RPMI8226 (cell line): ENCODE results near the gene MRPS22.
"Not testable (repeated sequence)": the region's sequence is repeated elsewhere in the genome, so short reads cannot be mapped to it uniquely, and the experiment has no call there.

ENCODE experiments used
- DNase-seq: peaks from one replicate; pipeline ENCODE4 v3.0.0-alpha.2; 2015

MRPS22 gene

DNA sequence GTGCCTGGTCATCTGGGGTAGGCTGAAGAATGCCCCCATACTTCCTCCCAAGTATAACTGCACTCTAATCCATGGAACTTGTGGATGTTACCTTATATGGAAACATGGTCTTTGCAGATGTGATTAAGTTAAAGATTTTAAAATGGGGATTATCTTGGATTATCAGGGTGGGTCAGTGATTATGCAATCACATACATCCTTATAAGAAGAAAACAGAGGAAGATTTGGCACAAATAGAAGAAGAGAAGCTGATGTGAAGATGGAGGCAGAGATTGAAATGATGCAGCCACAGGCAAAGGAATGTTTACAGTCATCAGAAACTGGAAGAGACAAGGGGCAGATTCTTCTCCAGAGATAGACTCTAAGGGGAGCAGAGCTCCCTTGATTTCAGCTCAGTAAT, 1.8 kb upstream of the MRPS22 start:
- DNase-seq = no peak

DNA sequence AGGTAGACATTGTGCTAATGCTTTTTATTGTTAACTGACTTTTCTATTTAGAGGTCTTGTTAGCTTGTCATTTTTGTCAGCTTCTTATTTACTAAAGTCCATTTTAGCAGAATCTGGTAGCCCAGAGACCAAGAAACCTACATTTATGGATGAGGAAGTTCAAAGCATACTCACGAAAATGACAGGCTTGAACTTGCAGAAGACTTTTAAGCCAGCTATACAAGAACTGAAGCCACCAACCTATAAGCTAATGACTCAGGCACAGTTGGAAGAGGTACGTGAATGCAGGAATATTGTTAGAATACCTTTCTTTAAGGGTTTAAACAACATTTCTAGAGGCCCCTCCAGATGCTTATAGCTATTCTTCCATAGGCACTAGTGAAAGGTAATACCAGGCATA, 3.0 kb downstream of the MRPS22 start:
- no peak for DNase-seq

GRCh38 chr3:139353920-139354556, 10.2 kb downstream of the MRPS22 start:
- DNase-seq = peak; percentile 46

DNA sequence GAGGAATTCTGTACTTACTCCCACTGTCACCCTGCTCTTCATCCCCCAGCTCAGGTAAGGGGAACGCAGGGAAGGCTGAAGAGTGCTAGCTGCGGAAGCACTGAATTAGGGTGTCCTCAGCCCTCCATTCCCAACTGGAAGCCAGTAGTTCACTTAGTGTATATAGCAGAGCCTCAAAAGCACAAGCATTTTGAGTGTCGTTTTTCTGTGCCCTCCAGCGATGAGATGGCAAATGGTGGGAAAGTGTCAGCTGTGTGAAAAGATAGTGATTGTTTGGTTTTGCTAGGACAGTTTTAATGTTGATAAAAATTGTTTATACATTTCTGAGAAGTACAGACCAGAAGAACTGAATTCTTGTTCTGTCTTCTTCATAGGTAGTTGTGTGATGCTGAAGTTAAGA, 10.8 kb downstream of the MRPS22 start:
- DNase-seq = no peak

DNA sequence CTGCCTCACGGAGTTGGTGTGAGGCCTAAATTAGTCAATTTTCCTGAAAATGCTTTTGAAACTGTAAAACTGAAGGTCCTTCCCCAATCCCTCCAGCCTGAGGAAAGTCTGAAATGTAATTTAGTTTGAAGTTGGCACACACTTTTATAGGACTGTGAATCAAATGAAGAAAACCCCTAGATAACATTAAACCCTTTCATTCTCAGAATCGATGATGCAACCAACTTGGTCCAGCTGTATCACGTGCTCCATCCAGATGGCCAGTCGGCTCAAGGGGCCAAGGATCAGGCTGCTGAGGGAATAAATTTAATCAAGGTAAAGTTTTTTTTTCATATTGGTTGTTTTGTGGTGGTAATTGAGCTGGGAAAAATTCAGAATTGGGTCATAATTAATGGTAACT, 11.7 kb downstream of the MRPS22 start:
- no peak for DNase-seq

GRCh38 chr3:139355891-139356290, 12.1 kb downstream of the MRPS22 start:
- no peak for DNase-seq

DNA sequence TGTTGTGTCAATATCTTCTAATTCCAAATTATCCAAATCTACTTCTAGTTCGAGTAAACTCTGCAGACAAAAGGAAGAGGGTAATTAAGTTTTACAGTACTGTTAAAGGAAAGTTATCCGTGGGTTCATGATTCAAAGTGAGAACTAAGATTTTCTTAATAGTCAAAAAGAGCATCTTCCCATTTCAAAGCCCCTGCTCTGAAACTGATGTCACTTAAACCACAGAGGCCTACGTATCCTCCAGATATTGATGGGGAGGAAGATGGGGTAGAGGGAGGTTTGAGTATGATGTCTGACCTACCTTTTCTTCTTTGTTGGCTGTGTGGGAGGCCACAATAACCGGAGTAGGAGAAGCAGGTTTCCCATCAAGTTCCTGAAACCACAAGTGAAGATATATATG, 14.1 kb downstream of the MRPS22 start:
- DNase-seq = no peak

DNA sequence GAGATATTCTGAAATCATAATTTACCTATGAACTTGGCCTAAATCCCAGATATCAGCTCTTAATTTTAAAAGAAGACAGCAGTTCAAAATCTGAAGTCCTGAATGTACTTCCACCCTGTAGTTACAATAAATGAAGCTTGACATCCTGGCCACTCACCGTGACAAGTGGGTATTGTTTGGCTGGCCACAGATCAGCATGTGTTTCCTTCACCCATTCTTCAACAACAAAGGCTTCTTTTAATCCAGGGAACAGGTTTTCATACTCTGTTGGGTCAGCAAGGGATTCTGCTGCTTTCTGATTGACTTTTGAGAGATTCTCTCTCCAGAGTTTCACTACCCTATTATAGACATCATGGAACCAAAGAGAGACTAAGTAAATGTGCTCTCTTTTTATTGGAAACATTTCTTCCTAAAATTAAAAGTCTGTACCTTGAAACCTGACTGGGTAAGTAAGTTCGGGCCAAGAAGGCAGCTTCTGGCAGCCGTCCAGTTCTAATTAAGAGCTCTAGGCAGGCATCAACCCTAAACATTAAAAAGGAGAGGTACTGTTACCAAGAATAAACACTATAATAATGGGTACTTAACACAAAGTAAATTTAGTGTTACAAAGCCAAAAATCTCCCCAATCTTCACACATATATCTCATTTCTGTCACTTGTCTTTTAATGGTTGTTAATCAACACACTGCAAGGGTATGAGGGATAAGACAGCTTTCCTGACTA, 15.2 kb downstream of the MRPS22 start:
- DNase-seq = no peak

DNA sequence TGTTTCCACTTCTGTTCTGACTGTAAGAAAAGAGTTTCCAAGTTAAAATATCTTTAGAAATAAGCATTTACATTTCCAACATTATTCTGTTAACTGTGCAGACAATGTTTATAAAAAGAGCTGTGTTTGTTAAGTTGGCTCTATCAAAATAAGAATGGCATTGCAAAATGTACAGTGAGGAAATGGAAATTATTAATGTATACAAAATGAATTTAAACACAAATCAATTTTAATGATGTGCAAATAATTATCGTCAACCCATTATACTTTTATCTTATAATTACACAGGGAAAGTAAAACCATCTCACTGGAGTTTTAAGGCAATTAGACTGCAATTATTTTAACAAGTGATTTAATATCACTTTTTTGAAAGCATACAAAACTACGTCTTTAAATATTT, 17.5 kb downstream of the MRPS22 start:
- DNase-seq = no peak

DNA sequence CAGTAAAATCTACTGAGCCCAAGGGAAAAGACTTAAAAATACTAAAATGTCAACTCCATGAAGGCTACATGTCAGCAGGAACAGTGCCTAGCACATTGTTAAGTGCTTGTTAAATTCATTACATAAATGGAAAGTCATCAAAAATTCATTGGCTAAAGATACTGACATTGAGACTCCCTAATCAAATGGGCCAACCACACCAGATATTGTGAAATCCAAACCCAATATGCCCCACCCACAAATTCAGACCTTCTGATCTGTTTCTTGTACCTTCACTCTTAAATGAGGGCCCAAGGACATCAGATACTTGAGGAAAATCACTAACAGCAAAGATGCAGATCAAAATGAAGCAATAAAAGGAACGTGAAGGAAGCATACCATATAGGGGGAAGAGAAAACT, 20.7 kb downstream of the MRPS22 start:
- no peak for DNase-seq

- DNase-seq = no peak
Observed at GRCh38 chr3:139374099-139374498, 30.3 kb downstream of the MRPS22 start.

DNA sequence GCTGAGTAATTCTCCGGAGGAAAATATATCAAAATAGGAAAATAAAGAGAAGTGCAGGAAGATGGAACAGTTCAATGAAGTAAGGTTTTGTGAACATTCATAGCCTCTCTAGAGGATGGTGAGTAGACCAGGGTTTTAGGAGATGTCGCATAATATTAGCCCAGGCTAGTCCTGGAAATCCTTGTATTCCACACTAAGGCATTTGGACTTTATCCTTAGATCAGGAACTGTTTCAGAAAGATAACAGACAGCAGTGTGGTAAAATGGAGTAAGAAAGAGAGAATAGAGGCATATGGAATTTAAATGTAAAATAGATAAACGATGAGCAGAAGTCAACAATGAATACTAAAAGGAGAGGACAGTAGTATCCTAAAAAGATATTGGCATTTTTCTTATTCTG, 33.6 kb downstream of the MRPS22 start:
- DNase-seq = no peak

- DNase-seq = no peak
Observed at GRCh38 chr3:139378587-139379241, 34.9 kb downstream of the MRPS22 start.

- no peak for DNase-seq
Observed at GRCh38 chr3:139380575-139380974, 36.8 kb downstream of the MRPS22 start.

GRCh38 chr3:139382291-139382690, 38.5 kb downstream of the MRPS22 start:
- DNase-seq = not testable (repeated sequence)

DNA sequence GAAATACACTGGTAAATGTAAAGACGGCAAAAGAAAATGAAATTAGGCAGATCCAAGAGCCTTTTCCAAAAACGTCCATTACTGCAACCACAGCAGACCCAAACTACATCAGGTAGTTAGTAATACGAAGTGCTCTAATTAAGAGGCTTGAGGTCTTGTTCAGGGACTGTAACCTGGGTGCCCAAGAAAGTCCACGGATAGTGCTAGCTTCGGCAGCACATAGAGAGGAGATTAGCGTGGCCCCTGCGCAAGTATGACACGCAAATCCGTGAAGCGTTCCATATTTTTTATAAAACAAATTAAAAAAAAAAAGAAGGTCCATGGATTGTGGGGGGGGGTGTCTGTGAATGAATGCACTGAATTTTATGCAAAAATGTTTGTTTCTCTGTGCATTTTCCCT, 44.3 kb downstream of the MRPS22 start:
- DNase-seq = no peak

GRCh38 chr3:139388821-139389551, 45.2 kb downstream of the MRPS22 start:
- DNase-seq = peak; percentile 27

DNA sequence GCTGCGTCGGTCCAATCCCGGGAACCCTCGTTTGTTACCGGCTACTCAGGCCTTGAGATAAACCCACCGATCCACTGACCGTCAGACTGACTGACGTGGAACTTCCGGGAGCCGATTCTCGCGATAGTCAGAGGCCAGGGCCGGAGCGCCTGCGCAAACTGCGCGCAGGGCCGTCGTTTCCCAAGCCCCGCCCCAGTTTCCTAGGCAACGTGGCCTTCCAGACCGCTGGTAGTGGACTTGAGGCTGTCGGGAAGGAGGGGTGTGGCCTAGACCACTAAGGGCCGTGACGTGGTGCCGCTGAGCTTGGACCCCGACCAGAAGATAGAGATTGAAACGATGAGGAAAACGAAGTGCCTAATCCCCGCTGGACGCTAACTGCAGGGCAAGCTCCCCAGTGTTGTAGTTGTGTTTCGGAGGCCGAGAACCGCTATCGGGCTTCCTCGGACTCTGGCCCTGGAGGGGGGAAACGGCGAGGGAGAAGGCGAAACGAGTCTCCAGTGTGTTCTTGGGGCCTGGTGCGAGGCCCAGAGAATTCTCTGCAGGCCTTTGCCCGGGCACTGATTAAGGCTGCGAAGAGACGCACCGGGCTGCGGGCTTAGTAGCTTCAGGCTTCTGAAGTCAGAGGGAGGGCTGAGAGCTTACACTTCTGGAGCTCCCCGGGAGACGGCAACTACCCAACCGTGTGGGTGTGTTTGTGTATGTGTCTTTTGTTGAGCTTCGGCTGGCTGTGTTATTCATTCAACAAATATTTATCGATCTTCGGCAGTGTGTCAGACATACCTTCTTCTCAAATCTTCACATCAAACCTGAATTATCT, 45.9 kb downstream of the MRPS22 start, which contains the start of gene COPB2:
COPB2 (minus strand) TSS at position 96 of the 817 bp plus-strand sequence. CDS start 97 bp downstream, outside the sequence.
- peak; percentile 99 for DNase-seq

- no peak for DNase-seq
Observed at GRCh38 chr3:139394116-139394515, 50.3 kb downstream of the MRPS22 start.

- no peak for DNase-seq
Observed at GRCh38 chr3:139396707-139397106, 52.9 kb downstream of the MRPS22 start.

GRCh38 chr3:139401155-139401554, 57.3 kb downstream of the MRPS22 start:
- not testable (repeated sequence) for DNase-seq
